HG03439 (cell line): ENCODE data around the gene CEP72.

Source experiments
- ATAC-seq: cut with Tn5 transposase; IDR thresholded peaks from one replicate; pipeline ENCODE4 v1.9.1; 2021; ENCODE audit warnings: mild to moderate bottlenecking, moderate library complexity; ENCODE audit not compliant: unreplicated experiment

CEP72 gene

DNA sequence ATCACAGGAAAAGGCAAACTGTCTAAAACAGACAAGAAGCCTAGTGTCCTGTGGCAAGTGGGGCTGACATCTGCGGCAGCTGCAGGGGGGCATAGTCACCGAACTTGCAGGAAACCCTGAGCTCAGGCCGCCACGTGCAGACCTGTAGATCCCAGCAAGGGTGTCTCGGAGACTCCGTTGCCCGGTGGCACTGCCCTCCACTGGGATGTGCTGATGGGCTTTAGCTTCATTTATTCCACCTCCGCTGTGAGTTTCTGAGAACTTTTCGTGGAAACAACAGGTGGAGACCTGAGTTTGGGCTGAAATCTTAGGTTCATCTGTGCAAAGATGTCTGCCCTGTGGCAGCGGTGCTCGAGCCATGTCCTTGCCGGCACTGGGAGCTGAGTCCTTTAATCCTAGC, 22.1 kb downstream of the CEP72 start:
- no peak for ATAC-seq

DNA sequence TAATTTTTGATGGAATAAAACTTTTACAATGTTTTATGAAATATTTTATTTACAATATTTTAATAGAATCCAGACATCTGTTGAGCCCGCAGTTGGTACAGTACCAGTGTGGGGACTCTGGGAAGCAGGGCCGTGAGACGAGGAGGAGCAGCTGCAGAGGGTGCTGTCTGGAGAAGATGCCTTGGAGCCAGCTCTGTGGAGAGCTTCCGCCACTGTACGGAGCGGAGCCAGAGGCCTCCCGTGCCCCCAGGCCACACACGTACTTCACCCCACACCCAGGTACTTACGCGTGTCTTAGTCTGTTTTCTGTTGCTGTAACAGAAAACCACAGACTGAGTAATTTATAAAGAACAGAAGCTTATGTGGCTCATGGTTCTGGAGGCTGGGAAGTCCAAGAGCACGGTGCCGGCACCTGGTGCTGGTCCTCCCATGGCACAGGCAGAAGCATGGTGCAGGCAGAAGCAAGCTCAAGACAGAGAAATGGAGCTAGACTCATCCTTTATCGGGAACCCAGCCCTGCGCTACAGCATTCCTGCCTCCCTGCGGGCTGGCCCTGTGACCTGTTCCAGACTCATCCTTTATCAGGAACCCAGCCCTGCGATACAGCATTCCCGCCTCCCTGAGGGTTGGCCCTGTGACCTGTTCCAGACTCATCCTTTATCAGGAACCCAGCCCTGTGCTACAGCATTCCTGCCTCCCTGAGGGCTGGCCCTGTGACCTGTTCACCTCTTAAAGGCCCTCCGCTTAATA, 23.3 kb downstream of the CEP72 start:
- ATAC-seq, result no peak

- no peak for ATAC-seq
These were observed 24.8 kb downstream of the CEP72 start for GRCh38 chr5:636951-637350.

- ATAC-seq, result no peak
These were observed 25.7 kb downstream of the CEP72 start for GRCh38 chr5:637581-638450.

GRCh38 chr5:638501-639252, 26.5 kb downstream of the CEP72 start:
- ATAC-seq, result no peak

- no peak for ATAC-seq
These were observed 27.1 kb downstream of the CEP72 start for GRCh38 chr5:639253-639530.

- ATAC-seq, result no peak
These were observed 27.6 kb downstream of the CEP72 start for GRCh38 chr5:639584-640213.

DNA sequence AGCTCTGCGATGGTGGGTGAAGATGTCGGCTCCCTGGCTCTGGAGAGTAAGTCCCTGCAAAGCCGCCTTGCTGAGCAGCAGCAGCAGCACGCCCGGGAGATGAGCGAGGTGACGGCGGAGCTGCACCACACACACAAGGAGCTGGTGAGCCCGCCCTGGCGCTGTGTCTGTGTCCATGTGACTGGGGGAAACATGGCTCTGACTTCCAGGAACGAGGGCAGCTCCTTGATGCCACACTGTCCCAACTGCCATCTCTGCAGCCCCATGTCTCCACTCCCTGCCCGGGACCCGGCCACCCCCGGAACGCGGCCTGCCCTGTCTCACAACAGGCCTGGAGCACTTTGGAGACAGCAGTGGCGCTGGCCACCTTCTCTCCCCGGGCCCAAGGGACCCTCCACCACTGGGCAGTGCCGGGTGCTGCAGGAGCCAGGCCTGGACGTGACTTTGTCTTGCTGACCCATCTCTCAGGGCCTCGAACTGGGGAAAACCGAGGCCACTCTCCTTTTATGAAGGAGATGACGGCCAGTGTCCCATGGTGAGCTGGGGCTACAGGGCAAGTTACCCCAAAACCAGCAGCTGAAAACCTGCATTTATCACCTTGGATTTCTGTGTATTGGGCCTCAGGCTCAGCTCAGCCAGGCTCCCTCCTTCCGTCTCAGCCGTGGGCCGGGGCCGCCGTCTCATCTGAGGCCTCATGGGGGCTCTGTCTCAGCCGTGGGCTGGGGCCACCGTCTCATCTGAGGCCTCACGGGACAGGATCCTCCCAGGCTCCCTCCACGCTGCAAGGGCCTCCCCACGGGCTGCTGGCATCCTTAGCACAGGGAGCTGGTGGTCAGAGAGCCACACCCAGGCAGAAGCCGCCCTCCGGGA, 28.6 kb downstream of the CEP72 start:
- no peak for ATAC-seq

DNA sequence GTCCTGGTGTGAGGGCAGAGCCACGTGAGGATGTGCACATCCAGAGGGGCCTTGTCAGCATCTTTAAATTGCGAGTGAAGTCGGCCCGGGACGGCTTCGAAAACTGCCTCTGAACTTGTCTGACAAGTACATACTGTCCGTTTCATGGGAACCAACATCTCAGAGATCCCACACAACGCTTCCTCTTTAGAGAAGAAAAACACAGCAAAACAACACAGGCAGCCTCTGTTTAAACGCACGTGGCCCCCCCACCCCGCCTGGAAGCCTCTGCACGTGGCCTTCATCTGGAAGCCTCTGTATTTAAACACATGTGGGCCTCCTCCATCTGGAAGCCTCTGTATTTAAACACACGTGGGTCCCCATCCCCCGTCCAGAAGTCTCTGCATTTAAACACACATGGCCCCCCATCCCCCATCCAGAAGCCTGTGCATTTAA, 29.2 kb downstream of the CEP72 start:
- ATAC-seq, result no peak

DNA sequence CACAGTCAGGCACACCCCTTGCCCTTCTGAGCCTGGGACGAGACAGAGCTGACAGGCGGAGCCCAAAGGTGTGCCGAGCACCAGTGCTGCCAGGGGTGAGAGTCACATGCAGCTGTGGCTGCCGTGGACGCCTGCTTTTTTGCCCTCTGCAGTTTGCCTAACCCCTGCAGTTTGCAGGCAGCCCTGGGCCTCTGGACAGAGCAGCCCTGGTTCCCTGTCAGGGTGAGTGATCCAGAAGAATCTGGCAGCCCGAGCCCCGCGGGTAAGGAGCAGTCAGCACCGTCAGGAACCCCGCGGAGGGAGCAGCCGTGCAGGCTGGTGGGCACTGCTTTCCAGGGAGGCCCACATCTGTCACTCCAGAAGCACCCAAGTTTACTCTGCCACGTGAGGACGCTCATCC, 30.3 kb downstream of the CEP72 start:
- no peak for ATAC-seq

GRCh38 chr5:643351-643801, 31.2 kb downstream of the CEP72 start:
- ATAC-seq, result peak; percentile 38

- peak; percentile 54 for ATAC-seq
These were observed 31.7 kb downstream of the CEP72 start for GRCh38 chr5:643811-644271.

DNA sequence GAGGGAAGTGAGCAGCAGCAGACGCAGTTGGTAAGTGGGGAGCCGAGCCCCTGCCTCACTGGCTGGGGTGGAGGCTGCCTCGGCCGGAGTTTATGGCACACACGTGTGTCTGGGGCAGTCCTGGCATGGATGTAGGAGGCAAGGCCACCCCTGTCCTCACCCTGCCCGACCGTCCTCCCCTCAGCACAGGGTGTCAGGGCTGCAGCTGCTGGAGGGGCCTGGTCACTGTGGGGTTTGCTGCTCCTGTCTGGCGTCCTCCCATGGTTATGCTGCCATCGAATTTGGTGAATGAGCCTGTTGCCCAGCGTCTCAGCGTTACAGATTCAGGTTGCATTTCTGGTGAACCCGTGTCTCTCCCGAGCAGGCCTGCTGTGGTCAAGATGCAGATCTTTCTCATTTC, 32.4 kb downstream of the CEP72 start:
- no peak for ATAC-seq

DNA sequence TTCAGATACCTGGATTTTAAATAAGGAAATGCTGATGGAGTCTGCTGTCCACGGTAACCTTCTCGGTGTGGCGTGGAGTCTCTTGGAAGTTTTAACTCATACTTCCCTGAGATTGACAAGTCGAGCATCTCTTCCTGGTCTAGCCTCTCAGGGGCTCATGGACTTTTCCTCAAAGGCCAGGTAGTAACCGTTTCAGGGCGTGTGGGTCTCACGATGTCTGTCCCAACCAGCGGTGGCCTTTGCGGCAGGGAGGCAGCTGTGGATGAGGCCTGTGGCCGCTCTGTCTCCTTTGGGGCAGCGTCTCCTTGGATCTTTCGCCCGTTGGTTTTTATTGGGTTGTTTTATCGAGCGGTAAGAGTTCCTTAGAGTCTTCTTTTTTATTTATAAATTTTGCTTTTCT, 32.8 kb downstream of the CEP72 start:
- no peak for ATAC-seq

GRCh38 chr5:645421-645820, 33.3 kb downstream of the CEP72 start:
- ATAC-seq, result no peak

GRCh38 chr5:646396-647201, 34.5 kb downstream of the CEP72 start:
- ATAC-seq, result no peak

DNA sequence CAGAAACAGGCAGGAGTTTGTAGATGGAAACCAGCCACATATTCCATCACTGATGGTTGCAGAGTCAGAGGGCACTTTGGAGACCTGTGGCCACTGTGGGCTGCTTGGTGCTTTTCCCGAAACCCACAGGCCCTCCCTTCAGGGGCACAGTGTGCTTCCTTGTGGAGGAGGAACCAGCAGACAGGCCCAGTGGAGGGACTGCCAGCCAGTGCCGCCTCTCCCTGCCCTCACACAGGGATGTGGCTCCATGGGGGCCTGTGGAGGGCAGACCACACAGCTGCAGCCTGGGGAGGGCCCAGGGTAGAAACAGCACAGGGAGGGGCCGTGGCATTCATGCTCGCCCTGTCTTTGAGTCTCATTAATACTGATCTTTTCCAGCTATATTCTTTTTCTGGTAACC, 35.2 kb downstream of the CEP72 start:
- no peak for ATAC-seq

- ATAC-seq, result no peak
These were observed 35.6 kb downstream of the CEP72 start for GRCh38 chr5:647727-648126.

- ATAC-seq, result no peak
These were observed 39.3 kb downstream of the CEP72 start for GRCh38 chr5:651296-652022.
